Ishikawa (cell line): Measurements from ENCODE around the gene SLC12A4.
"Not testable (repeated sequence)": the region's sequence is repeated elsewhere in the genome, so short reads cannot be mapped to it uniquely, and the experiment has no call there.

ENCODE experiments used
- CEBPB ChIP-seq: IDR thresholded peaks from 2 replicates; pipeline ENCODE4 v1.6.1; 2012
- CREB1 ChIP-seq: IDR thresholded peaks from 2 replicates; pipeline ENCODE4 v1.6.1; 2012; ENCODE audit warnings: low read depth
- EGR1 ChIP-seq: IDR thresholded peaks from 2 replicates; pipeline ENCODE4 v1.6.1; 2012
- EP300 ChIP-seq: IDR thresholded peaks from 2 replicates; pipeline ENCODE4 v1.6.1; 2012; ENCODE audit warnings: borderline replicate concordance
- FOXM1 ChIP-seq: IDR thresholded peaks from 2 replicates; pipeline ENCODE4 v1.6.1; 2012; ENCODE audit warnings: low read depth, borderline replicate concordance
- NFIC ChIP-seq: IDR thresholded peaks from 2 replicates; pipeline ENCODE4 v1.6.1; 2012
- RAD21 ChIP-seq: IDR thresholded peaks from 2 replicates; pipeline ENCODE4 v1.6.1; 2012; ENCODE audit warnings: low read depth
- TAF1 ChIP-seq: IDR thresholded peaks from 2 replicates; pipeline ENCODE4 v1.6.1; 2012; ENCODE audit warnings: low read depth, mild to moderate bottlenecking
- TCF12 ChIP-seq: IDR thresholded peaks from 2 replicates; pipeline ENCODE4 v1.6.1; 2012; ENCODE audit warnings: low read depth
- TEAD4 ChIP-seq: IDR thresholded peaks from 2 replicates; pipeline ENCODE4 v1.6.1; 2012
- YY1 ChIP-seq: IDR thresholded peaks from 2 replicates; pipeline ENCODE4 v1.6.1; 2012; ENCODE audit warnings: low read depth
- ZBTB7A ChIP-seq: IDR thresholded peaks from 2 replicates; pipeline ENCODE4 v1.6.1; 2012; ENCODE audit warnings: low read depth
- TF ChIP-seq, protein P1 (sequence below): IDR thresholded peaks from 2 replicates; pipeline ENCODE4 v1.6.1; 2012
- TF ChIP-seq, protein P2 (sequence below): IDR thresholded peaks from 2 replicates; pipeline ENCODE4 v1.6.1; 2012
- TF ChIP-seq, protein P3 (sequence below): IDR thresholded peaks from 2 replicates; pipeline ENCODE4 v1.6.1; 2012; ENCODE audit warnings: low read depth, mild to moderate bottlenecking

SLC12A4 gene

DNA sequence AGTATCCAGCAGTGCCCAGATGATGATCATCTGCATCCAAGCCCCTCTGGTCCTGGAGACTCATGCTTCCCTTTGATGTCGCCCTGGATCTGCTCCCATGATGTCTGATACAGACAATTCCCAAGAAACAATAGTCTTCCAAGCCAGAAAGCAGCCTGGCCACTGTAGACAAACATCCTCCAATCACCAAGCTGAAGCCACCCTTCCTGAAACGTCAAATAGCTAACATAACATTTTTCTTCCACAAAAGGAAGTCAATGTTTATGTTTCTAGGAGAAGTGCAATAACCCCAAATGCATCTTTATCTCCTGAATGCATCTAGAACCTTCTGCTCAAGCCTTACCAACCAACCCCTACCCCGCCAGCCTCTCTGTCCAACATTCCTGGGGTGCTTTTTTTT, 32.0 kb upstream of the SLC12A4 start:
- TF ChIP-seq CEBPB (no peak), NFIC (no peak), FOXM1 (no peak), RAD21 (no peak), TAF1 (no peak), CREB1 (no peak), YY1 (no peak), TCF12 (no peak), TEAD4 (no peak)
- TF ChIP-seq, protein P1, sequence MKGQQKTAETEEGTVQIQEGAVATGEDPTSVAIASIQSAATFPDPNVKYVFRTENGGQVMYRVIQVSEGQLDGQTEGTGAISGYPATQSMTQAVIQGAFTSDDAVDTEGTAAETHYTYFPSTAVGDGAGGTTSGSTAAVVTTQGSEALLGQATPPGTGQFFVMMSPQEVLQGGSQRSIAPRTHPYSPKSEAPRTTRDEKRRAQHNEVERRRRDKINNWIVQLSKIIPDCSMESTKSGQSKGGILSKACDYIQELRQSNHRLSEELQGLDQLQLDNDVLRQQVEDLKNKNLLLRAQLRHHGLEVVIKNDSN = no peak

DNA sequence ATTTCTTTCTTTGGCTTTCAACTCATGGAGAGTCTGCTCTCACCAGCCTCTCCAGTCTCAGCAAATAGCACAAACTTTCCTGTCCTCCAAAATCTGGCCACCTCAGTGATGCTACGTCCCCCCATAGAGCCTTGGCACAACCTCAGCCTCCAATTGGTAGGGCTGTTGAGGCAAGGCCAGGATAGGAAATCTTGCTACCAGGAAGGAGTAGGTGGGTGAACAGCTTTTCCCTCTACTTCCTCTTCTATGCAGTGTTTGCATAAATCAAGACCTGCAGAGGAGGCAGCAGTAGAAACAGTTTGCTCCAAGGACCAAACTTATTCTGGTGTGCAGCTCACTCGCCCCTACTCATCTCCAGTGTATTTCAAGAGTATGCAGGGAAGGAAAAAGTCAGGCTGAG, 31.5 kb upstream of the SLC12A4 start:
- TF ChIP-seq TEAD4 (no peak), TAF1 (no peak), CEBPB (no peak), TCF12 (no peak), YY1 (no peak), ZBTB7A (no peak), NFIC (no peak), EGR1 (no peak), EP300 (no peak), FOXM1 (no peak), RAD21 (no peak), CREB1 (no peak)
- TF ChIP-seq, protein P2, sequence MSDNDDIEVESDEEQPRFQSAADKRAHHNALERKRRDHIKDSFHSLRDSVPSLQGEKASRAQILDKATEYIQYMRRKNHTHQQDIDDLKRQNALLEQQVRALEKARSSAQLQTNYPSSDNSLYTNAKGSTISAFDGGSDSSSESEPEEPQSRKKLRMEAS = no peak
- TF ChIP-seq, protein P1 = no peak
- TF ChIP-seq, protein P3, sequence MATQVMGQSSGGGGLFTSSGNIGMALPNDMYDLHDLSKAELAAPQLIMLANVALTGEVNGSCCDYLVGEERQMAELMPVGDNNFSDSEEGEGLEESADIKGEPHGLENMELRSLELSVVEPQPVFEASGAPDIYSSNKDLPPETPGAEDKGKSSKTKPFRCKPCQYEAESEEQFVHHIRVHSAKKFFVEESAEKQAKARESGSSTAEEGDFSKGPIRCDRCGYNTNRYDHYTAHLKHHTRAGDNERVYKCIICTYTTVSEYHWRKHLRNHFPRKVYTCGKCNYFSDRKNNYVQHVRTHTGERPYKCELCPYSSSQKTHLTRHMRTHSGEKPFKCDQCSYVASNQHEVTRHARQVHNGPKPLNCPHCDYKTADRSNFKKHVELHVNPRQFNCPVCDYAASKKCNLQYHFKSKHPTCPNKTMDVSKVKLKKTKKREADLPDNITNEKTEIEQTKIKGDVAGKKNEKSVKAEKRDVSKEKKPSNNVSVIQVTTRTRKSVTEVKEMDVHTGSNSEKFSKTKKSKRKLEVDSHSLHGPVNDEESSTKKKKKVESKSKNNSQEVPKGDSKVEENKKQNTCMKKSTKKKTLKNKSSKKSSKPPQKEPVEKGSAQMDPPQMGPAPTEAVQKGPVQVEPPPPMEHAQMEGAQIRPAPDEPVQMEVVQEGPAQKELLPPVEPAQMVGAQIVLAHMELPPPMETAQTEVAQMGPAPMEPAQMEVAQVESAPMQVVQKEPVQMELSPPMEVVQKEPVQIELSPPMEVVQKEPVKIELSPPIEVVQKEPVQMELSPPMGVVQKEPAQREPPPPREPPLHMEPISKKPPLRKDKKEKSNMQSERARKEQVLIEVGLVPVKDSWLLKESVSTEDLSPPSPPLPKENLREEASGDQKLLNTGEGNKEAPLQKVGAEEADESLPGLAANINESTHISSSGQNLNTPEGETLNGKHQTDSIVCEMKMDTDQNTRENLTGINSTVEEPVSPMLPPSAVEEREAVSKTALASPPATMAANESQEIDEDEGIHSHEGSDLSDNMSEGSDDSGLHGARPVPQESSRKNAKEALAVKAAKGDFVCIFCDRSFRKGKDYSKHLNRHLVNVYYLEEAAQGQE = no peak

DNA sequence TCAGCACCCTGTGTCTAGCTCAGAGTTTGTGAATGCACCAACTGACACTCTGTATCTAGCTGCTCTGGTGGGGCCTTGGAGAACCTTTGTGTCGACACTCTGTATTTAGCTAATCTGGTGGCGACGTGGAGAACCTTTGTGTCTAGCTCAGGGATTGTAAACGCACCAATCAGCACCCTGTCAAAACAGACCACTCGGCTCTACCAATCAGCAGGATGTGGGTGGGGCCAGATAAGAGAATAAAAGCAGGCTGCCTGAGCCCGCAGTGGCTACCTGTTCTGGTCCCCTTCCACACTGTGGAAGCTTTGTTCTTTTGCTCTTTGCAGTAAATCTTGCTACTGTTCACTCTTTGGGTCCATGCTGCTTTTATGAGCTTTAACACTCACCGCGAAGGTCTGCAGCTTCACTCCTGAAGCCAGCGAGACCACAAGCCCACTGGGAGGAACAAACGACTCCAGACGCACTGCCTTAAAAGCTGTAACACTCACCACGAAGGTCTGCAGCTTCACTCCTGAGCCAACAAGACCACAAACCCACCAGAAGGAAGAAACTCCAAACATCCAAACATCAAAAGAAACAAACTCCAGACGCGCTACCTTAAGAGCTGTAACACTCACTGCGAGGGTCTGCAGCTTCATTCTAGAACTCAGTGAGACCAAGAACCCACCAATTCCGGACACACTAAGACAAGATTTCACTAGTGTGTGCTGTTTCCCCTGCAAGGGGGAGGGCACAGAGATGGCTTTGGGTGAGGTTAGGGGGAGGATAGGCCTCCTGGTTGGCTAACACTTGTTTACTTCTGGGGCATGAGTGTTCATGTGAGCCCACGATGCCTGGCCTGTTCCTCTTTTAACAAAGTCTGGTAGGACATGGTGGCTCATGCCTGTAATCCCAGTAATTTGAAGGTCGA, 30.6 kb upstream of the SLC12A4 start, which contains the start of gene DPEP2:
DPEP2 (minus strand) TSS at position 706 of the 910 bp plus-strand sequence. CDS start 6,272 bp downstream, outside the sequence.
- not testable (repeated sequence) for TF ChIP-seq TAF1, TCF12, EP300

DNA sequence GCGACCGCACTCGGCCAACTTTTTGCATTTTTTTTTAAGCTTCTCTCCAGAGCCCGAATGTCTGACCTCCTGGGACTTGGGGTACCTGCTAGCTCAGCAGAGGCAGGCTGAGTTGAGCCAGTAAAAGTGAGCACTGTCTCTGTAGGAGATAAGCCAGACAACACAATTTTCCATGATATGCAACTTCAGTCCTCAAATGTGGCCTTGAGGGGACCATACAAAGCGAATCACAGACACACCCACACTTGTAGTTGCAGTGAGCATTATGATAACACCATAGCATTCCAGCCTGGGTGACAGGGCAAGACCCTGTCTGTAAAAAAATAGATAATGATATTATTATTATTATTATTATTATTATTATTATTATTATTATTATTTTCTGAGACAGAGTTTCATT, 28.2 kb upstream of the SLC12A4 start:
- TF ChIP-seq, protein P3 = no peak
- TF ChIP-seq EP300 = no peak

DNA sequence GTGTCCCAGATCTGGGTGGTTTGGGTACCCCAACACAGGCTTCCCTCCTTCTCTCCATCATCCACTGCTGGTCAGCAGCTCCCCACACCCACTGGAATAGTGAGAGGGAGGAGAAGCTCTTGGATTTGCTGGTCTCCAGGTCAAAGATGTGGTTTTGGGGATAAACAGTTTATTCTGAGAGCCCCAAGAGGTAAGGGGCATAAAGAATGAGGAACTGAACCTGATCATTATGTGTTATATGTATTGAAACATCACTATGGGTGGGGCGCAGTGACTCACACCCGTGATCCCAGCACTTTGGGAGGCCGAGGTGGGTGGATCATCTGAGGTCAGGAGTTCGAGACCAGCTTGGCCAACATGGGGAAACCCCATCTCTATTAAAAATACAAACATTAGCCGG, 27.0 kb upstream of the SLC12A4 start:
- TF ChIP-seq EP300 = no peak
- TF ChIP-seq NFIC = no peak
- no peak for TF ChIP-seq RAD21
- TF ChIP-seq, protein P3 = no peak
- no peak for TF ChIP-seq TEAD4
- no peak for TF ChIP-seq EGR1
- TF ChIP-seq, protein P1 = no peak
- TF ChIP-seq, protein P2 = no peak
- no peak for TF ChIP-seq TCF12
- no peak for TF ChIP-seq TAF1
- TF ChIP-seq CEBPB = no peak
- TF ChIP-seq ZBTB7A = no peak
- no peak for TF ChIP-seq FOXM1
